NCI-H1417 (cell line): ENCODE measurements around the gene TNNC1.

Experiments used
- DNase-seq, 3 experiments: peaks; one replicate each; lab custom pipeline; 2025; lab: John Stamatoyannopoulos, UW

TNNC1 gene

DNA sequence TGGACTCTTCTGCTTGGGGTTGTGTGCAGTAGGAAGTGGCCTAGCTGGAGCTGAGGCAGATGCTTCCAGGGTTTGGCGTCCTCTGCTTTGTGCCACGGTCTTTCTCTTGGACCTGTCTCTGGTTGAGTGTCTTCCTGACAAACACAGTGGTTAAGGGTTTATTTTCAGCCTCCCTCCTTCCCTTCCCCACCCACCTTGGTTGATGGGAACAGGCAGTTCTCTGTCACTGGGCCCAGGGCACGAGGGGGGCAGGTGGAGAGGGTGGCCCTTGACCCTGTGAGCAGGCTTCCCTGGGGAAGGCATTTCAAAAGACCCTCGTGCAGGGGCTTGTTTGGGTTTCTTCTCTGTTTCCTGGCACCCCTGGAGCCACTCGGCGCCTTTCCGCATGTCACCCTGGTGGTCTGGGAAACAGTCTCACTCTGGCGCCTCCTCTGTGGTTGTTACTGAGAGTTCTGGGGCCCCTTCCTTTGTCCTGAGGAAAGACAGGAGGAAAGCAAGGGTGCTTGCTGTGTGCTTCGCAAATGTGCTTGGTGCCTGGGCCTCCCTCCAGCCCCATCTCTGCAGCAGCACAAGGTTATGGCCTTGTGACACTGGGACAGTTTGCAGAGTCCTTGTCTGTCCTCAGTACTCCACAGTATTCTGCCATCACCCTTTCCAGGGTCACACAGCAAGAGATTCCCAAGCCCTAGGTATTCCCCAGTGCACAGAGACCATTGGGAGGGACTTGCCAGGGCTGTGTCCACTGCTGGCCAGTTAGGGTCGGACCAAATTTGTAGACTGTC lies 31.0 kb upstream of the TNNC1 start:
- no peak for DNase-seq

DNA sequence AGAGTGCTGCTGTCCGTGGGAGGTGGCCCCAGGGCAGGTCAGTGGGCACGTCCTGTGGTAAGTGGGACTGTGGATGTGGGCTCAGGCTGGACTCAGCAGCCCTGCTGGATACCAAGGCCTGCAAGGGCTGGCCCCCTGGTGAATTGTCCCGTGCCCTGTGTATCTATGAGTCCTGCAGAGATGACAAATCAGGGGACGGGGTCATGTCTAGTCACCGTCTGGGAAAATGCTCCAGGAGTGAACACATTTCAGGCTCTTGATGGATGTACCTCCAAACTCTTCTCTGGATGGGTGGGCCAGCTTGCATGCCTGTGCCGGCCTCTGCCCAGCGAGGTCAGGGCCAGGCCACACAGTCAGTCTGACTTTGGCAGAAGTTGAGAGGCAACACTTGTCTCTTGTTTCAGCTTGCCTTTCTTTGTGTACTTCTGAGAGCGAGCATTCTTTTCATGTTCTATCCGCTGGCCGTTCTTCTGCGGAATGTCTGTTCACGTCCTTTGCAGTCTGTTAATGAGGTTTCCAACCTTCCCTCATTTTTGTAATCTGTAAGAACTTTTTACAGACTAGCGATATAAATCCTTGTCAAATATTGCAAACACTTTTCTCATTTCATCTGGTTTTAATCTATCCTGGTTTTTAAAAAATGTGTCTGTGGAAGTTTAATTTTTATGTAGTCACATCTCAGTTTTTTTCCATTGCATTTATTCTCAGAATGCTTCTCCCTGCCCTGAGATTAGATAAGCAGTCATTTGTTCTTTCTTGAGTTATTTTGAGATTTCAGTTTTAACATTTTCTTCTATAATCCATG lies 29.9 kb upstream of the TNNC1 start:
- DNase-seq, result no peak

DNA sequence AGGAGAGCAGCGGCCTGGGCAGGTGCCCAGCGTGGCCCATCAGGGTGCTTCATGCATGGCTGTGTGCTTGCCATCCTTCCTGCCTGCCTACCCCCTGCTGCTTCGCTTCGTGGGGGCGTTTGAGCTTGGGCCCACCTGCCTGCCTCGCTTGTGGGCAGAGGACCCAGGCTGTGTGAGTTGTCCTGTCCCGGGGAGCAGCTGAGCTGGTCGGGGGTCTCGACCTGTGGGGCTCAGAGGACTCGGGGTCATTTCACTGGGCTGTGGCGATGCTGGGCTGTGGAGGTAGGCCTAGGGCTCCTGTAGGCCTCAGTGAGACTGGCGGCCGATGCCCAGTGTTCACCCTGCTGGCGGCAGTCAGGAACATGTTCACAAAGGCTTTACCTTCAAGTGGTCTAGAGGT lies 29.2 kb upstream of the TNNC1 start:
- no peak for DNase-seq

- peak in 1 of 3 experiments; percentile 2 for DNase-seq
These were observed 28.1 kb upstream of the TNNC1 start for GRCh38 chr3:52481819-52482521.

GRCh38 chr3:52480768-52481715 lies 27.2 kb upstream of the TNNC1 start:
- no peak for DNase-seq

DNA sequence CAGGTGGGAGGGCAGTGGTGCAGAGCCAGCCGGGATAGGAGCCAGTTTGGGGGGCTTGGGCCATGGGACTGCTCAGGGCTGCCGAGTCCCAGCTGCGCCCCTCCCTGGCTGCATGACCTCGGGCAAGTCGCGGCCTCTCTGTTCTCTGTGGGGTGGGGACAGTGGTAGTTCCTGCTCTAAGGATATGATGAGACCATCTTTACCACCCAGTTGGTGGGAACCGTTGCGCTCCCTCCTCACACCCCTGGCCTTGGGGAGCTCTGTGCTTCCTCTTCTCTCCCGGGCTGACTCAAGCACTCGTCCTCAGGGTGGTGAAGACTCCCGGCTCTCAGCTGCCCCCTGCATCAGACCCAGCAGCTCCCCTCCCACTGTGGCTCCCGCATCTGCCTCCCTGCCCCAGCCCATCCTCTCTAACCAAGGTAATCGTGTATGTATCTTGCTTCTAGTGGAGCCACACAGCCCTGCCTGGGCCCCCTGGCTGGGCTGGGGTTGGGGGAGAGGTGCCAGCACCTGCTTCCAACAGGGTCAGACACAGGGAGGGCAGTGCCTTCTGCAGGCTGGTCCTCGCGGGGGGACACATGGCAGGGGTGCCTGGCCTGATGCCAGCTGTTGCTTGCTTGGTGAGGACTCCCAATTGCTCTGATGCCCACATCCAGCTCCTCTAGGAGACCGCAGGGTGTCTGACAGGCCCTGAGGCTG lies 26.2 kb upstream of the TNNC1 start:
- no peak for DNase-seq

GRCh38 chr3:52479037-52479876 lies 25.4 kb upstream of the TNNC1 start:
- no peak for DNase-seq

- no peak for DNase-seq
These were observed 23.9 kb upstream of the TNNC1 start for GRCh38 chr3:52477796-52478095.

- no peak for DNase-seq
These were observed 23.4 kb upstream of the TNNC1 start for GRCh38 chr3:52477076-52477795.

GRCh38 chr3:52473026-52473425 lies 19.2 kb upstream of the TNNC1 start:
- no peak for DNase-seq

DNA sequence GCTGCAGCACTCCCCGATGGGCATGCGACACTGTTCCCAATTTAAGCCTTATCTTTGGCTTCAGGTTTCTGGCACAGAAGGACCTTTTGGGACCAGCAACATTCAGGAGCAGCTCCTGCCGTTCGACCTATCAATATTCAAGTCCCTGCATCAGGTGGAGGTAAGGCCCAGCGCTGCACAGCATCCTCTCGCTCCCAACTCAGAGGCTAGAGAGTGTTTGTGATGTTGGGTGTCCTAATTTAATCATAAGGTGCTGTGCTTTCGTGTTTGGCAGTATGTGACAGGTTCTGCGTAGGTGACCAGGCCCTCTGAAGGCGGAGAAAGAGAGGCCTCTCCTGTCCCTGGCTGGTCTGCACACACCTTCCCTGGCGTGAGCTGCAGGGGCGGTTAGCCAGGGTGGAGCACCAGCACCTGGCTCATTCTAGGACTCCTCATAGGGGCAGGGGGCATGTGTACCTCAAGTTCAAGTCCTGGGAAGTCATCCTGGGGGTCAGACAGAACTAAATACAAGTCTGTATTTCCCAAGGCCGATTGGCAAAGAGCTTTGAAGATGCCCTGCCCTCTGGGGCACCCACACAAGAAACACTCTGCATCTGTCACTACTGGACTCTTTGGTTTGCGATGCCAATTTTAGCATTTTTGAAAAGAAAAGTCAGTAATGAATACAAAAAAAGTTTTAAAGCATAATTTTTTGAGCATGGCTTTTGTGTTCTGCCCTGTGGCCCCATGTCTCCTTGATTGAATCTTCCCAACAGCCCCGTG lies 18.6 kb upstream of the TNNC1 start:
- DNase-seq, result no peak

DNA sequence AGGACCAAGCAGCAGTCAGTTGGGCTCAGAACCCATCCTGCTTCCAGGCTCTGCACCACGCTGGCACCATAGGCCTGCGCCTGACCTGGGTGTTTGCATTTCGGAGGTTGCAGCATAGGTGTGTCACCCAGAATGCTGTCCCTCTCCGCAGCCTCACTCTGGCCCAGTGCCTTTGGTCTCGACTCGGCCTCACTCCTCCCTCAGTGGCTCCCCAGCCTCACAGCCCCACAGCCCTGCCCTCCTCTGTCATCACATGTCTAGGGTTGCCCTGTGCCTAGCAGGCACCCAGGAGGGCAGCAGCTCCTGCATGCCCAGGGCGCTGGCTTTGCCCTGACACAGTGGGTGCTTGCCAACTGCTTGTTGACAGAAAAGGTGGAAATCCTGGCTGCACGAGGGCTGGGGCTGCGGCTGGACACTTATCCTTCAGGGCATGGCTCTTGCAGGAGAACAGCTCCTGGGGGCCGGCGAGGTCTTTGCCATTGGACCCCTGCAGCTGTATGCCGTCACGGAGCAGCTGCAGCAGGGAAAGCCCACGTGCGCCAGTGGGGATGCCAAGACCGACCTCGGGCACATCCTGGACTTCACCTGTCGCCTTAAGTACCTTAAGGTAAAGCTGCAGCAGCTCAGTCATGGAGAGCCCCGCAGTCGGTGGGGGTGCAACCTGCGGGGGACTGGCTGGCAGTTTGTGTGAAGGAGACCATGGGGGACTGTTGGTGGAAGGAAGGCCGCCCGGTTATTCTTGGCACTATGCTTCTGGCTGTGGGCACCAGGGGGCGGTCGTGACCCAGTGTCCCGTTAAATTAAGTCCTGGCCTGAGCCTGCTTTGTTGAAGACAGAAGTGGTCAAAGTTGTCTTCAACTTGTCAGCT lies 17.8 kb upstream of the TNNC1 start:
- DNase-seq, result no peak

DNA sequence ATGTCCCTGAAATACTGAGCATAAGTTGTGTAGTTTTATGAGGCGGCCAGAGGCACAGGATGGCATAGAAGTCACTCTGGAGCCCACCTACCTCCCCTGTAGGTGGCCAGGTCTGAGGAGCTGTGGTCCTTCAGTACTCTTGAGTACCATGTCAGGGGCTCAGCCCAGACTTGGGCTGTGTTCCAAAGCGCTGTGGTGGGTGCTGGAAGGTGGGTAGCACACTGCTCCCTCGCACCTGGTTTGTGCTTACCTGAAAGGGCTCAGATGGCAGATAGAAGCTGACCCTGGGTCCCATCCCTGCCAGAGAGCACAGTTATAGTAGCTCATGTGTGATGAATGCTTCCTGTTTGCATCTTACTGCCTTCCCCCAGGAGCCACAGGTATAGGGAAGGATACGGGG lies 17.1 kb upstream of the TNNC1 start:
- DNase-seq, result no peak

DNA sequence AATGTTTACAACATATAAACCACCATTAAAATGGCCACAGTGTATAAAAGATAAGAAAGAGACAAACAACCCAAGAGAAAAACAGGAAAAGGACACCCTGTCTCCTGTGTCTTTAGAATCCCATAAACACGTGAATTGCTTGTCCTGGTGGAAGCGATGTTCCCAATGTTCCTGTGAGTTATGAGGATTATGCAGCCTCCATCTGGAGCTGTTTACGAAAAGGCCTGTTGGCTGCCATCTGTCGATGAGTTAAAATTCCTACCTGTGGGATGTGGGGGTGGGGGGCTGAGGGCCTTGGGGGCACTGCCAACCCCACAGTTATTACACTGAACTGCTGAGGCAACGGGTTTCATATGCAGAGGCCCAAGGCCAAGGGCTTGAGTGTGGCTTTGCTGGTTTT lies 15.2 kb upstream of the TNNC1 start:
- no peak for DNase-seq

DNA sequence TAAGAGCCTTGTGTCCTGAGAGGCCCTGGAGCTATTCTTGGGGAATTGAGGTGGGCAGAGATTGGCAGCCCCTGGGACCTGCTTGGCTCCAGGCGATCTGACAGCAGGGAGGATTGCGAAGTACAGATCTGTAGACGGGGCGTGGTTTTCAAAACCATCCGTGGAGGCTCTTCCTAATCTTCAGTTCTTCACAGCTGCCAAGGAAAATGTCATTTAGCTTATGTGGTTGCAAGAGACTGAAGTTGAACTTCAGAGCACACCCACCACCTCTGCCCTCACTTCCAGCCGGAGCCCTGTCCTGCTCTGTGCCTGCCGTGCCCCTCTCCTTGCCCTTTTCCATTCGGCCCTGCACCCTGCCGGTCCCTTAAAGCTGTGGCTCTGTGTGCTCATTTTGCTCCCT lies 14.5 kb upstream of the TNNC1 start:
- no peak for DNase-seq

DNA sequence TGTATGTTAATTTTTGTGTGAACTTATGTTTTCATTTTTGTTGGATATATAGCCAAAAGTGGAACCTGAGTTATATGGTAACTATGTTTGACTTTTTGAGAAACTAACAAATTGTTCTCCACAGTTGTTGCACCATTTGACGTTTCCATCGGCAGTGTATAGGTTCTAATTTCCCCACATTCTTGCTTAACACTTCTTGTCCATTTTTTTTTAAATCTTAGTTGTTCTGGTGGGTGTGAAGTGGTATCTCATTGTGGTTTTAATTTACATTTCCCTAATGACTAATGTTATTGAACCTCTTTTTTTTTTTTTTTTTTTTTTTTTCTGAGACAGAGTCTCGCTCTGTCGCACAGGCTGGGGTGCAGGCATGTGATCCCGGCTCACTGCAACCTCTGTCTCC lies 9.6 kb upstream of the TNNC1 start:
- DNase-seq, result no peak

GRCh38 chr3:52461874-52462273 lies 8.0 kb upstream of the TNNC1 start:
- DNase-seq, result no peak
